ENCODE measurements around the gene TAS2R42.

TAS2R42 gene

GRCh38 chr12:11170810-11171144, 16.0 kb downstream of the TAS2R42 start:
- H3K27me3 ChIP-seq (ENCODE audit: insufficient read depth, low read length), result no peaks in the 10 kb centered on the region
- H3K4me3 ChIP-seq (ENCODE audit: low read length), result peak overlapping the region; percentile 59
- peaks cover 24% of the 10 kb centered on the region for H3K4me1 ChIP-seq (ENCODE audit: insufficient read depth, low read length)
- no peaks in the 10 kb centered on the region for H3K9me3 ChIP-seq (ENCODE audit: low read length)
- H2AFZ ChIP-seq (ENCODE audit: low read depth, low read length), result no peak overlapping the region
- H3K36me3 ChIP-seq (ENCODE audit: insufficient read depth, low read length), result peaks cover 27% of the 10 kb centered on the region

DNA sequence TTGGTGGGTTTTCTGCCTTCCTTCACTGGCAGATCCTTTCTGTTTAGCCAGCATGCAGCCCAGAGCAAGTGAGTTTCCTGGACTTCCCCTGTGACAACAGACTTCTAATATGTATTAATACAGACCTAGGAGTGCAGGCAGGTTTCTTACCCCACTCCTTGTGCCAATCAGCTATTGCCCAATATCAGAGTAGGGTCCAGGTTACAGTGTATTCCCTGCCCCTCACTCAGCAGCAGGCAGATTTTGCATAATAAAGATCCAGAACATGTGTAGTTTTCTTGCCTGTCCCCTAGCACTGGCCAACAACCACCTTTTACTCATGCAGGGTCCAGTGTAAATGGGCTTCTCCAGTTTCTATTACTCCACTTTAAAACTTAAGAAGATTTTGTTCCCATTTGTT, 20.4 kb downstream of the TAS2R42 start:
- Histone ChIP-seq H2AFZ (ENCODE audit: low read depth, low read length) (no peak overlapping the region), H3K9me3 (ENCODE audit: low read length) (peaks cover 2% of the 10 kb centered on the region), H3K36me3 (ENCODE audit: insufficient read depth, low read length) (peaks cover 46% of the 10 kb centered on the region)

DNA sequence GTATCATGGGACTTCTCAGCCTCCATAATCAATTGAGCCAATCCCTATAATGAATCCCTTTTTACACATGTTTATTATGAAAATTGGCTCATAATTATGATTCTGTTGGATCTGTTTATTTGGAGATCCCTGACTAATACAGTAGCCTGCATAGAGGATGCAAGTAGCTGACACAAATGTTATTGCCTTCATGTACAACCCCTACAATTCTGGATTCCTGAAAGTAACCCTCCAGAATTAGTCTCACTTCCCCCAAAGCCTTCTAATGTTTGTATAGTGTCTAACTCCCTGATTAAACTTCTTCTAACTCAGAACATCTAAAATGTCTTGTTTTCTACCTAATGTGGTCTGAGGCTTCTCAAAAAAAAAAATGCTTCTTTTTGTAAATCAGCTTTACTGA, 22.4 kb downstream of the TAS2R42 start:
- Histone ChIP-seq H3K9me3 (ENCODE audit: low read length) (peaks cover 4% of the 10 kb centered on the region), H2AFZ (ENCODE audit: low read depth, low read length) (no peak overlapping the region), H3K4me1 (ENCODE audit: insufficient read depth, low read length) (peaks cover 12% of the 10 kb centered on the region), H3K27me3 (ENCODE audit: insufficient read depth, low read length) (no peaks in the 10 kb centered on the region), H3K4me3 (ENCODE audit: low read length) (no peak overlapping the region), H3K36me3 (ENCODE audit: insufficient read depth, low read length) (peaks cover 49% of the 10 kb centered on the region)

More for the DNA sequence above, 20.4 kb downstream of the TAS2R42 start:
- H3K27me3 ChIP-seq (ENCODE audit: insufficient read depth, low read length), result no peaks in the 10 kb centered on the region
- no peak overlapping the region for H3K4me3 ChIP-seq (ENCODE audit: low read length)
- H3K4me1 ChIP-seq (ENCODE audit: insufficient read depth, low read length), result peaks cover 18% of the 10 kb centered on the region

GRCh38 chr12:11162502-11162901, 24.2 kb downstream of the TAS2R42 start:
- H3K36me3 ChIP-seq (ENCODE audit: insufficient read depth, low read length), result peaks cover 40% of the 10 kb centered on the region
- peaks cover 4% of the 10 kb centered on the region for H3K9me3 ChIP-seq (ENCODE audit: low read length)
- H3K4me3 ChIP-seq (ENCODE audit: low read length), result no peak overlapping the region
- no peaks in the 10 kb centered on the region for H3K27me3 ChIP-seq (ENCODE audit: insufficient read depth, low read length)
- peaks cover 14% of the 10 kb centered on the region for H3K4me1 ChIP-seq (ENCODE audit: insufficient read depth, low read length)
- H2AFZ ChIP-seq (ENCODE audit: low read depth, low read length), result no peak overlapping the region

DNA sequence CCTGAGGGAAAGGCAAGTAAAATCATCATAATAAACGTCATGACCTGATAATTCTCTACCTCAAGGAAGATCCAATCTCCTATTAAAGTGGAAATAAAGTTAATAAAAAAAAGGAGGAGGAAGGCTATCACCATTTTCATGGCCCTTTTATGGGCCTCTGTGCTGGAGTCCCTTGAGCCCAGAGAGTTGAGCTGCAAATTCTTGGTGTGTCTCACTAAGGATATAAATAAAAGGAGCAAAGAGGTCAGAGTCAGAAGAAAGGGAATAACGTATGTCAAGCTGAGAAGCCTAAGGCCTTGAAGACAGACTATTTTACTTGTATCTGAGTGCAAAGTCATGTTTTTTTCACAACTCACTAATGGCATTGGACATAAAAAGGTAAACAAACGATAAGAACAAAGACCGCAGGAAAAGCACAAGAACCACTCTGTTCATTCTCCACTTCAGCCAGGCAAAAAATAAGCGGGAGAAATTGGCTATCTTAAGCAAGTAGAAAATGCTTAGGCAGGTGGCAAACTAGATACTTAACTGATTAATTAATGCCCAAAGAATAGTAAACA, 27.8 kb downstream of the TAS2R42 start:
- H3K27me3 ChIP-seq (ENCODE audit: insufficient read depth, low read length), result no peaks in the 10 kb centered on the region
- peaks cover 23% of the 10 kb centered on the region for H3K36me3 ChIP-seq (ENCODE audit: insufficient read depth, low read length)
- H3K4me1 ChIP-seq (ENCODE audit: insufficient read depth, low read length), result peaks cover 14% of the 10 kb centered on the region
- no peak overlapping the region for H2AFZ ChIP-seq (ENCODE audit: low read depth, low read length)
- peaks cover 4% of the 10 kb centered on the region for H3K9me3 ChIP-seq (ENCODE audit: low read length)
- H3K4me3 ChIP-seq (ENCODE audit: low read length), result no peak overlapping the region

- Histone ChIP-seq H3K36me3 (ENCODE audit: insufficient read depth, low read length) (peaks cover 6% of the 10 kb centered on the region), H3K4me1 (ENCODE audit: insufficient read depth, low read length) (peaks cover 10% of the 10 kb centered on the region), H3K27me3 (ENCODE audit: insufficient read depth, low read length) (no peaks in the 10 kb centered on the region), H3K9me3 (ENCODE audit: low read length) (peaks cover 7% of the 10 kb centered on the region), H2AFZ (ENCODE audit: low read depth, low read length) (no peak overlapping the region), H3K4me3 (ENCODE audit: low read length) (no peak overlapping the region)
These were observed 32.3 kb downstream of the TAS2R42 start for GRCh38 chr12:11154400-11154925.

GRCh38 chr12:11152725-11153124, 34.0 kb downstream of the TAS2R42 start:
- Histone ChIP-seq H3K36me3 (ENCODE audit: insufficient read depth, low read length) (peaks cover 6% of the 10 kb centered on the region), H3K4me3 (ENCODE audit: low read length) (no peak overlapping the region), H3K9me3 (ENCODE audit: low read length) (peaks cover 7% of the 10 kb centered on the region), H3K4me1 (ENCODE audit: insufficient read depth, low read length) (no peaks in the 10 kb centered on the region), H2AFZ (ENCODE audit: low read depth, low read length) (no peak overlapping the region), H3K27me3 (ENCODE audit: insufficient read depth, low read length) (no peaks in the 10 kb centered on the region)

DNA sequence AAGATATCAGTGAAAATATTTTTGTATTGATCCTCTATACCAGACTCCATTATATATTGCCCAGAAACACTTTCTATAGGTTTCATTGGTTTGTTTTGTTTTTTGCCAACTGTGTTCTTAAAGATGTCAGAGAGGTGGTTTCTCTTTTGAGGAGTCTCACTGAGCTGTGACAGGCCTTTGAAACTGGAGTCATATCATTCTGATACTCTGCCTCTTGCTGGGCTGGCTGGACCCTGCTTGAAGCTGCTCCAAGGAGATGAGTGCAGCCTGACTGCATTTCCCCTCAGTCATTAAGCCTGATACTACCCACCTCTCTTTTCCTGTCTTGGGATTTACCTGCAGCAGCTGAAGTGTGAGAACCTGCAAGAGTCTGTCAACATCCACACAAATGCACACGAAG, 35.9 kb downstream of the TAS2R42 start:
- H3K4me3 ChIP-seq (ENCODE audit: low read length), result no peak overlapping the region
- H3K27me3 ChIP-seq (ENCODE audit: insufficient read depth, low read length), result no peaks in the 10 kb centered on the region
- peaks cover 5% of the 10 kb centered on the region for H3K9me3 ChIP-seq (ENCODE audit: low read length)
- H3K36me3 ChIP-seq (ENCODE audit: insufficient read depth, low read length), result peaks cover 6% of the 10 kb centered on the region
- no peak overlapping the region for H2AFZ ChIP-seq (ENCODE audit: low read depth, low read length)
- no peaks in the 10 kb centered on the region for H3K4me1 ChIP-seq (ENCODE audit: insufficient read depth, low read length)

GRCh38 chr12:11147420-11147819, 39.3 kb downstream of the TAS2R42 start:
- H2AFZ ChIP-seq (ENCODE audit: low read depth, low read length), result no peak overlapping the region
- H3K4me1 ChIP-seq (ENCODE audit: insufficient read depth, low read length), result no peaks in the 10 kb centered on the region
- peaks cover 4% of the 10 kb centered on the region for H3K36me3 ChIP-seq (ENCODE audit: insufficient read depth, low read length)
- H3K4me3 ChIP-seq (ENCODE audit: low read length), result no peak overlapping the region
- no peaks in the 10 kb centered on the region for H3K27me3 ChIP-seq (ENCODE audit: insufficient read depth, low read length)
- peaks cover 10% of the 10 kb centered on the region for H3K9me3 ChIP-seq (ENCODE audit: low read length)

GRCh38 chr12:11144297-11144696, 42.4 kb downstream of the TAS2R42 start:
- Histone ChIP-seq H3K4me1 (ENCODE audit: insufficient read depth, low read length) (no peaks in the 10 kb centered on the region), H3K36me3 (ENCODE audit: insufficient read depth, low read length) (peaks cover 2% of the 10 kb centered on the region), H3K9me3 (ENCODE audit: low read length) (peaks cover 10% of the 10 kb centered on the region), H3K27me3 (ENCODE audit: insufficient read depth, low read length) (no peaks in the 10 kb centered on the region), H2AFZ (ENCODE audit: low read depth, low read length) (no peak overlapping the region), H3K4me3 (ENCODE audit: low read length) (no peak overlapping the region)

DNA sequence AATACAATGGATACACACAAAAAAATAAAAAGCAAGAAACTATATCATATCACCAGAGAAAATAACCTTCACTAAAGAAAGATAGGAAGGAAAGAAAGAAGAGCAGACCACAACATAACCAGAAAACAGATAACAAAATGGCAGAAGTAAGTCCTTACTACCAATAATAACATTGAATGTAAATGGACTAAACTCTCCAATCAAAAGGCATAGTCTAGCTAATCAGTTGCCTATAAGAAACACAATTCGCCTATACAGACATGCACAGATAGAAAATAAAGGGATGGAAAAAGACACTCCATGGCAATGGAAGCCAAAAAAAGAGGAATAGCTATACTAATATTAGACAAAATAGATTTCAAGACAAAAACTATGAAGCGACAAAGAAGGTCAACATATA, 43.4 kb downstream of the TAS2R42 start:
- H3K36me3 ChIP-seq (ENCODE audit: insufficient read depth, low read length), result peaks cover 2% of the 10 kb centered on the region
- no peak overlapping the region for H2AFZ ChIP-seq (ENCODE audit: low read depth, low read length)
- no peaks in the 10 kb centered on the region for H3K27me3 ChIP-seq (ENCODE audit: insufficient read depth, low read length)
- no peaks in the 10 kb centered on the region for H3K4me1 ChIP-seq (ENCODE audit: insufficient read depth, low read length)
- peaks cover 10% of the 10 kb centered on the region for H3K9me3 ChIP-seq (ENCODE audit: low read length)
- H3K4me3 ChIP-seq (ENCODE audit: low read length), result no peak overlapping the region

DNA sequence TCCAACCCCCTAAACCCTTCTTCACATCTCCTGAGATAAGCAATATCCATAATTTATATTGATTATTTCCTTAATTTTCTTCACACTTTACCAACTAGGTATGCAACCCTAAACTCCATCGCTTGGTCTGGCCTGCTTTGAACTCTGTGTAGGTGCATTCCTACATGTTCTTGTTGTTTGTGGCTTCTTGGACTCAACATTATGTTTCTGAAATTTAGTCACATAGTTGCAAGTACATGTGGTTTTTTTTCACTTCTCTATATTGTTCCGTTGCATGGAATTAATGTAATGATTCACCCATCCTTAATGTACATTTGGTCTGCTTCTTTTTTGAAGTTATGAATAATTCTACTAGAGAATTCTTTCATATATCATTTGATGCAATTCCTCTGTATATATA, 50.7 kb downstream of the TAS2R42 start:
- Histone ChIP-seq H3K36me3 (ENCODE audit: insufficient read depth, low read length) (no peaks in the 10 kb centered on the region), H3K4me1 (ENCODE audit: insufficient read depth, low read length) (peaks cover 3% of the 10 kb centered on the region), H3K27me3 (ENCODE audit: insufficient read depth, low read length) (no peaks in the 10 kb centered on the region)

More for the DNA sequence above, 50.7 kb downstream of the TAS2R42 start:
- Histone ChIP-seq H3K4me3 (ENCODE audit: low read length) (no peak overlapping the region), H2AFZ (ENCODE audit: low read depth, low read length) (no peak overlapping the region), H3K9me3 (ENCODE audit: low read length) (no peaks in the 10 kb centered on the region)

All from neuron (in vitro differentiated cells).